Measurements from ENCODE around the gene SMARCA1.

Gene SMARCA1

GRCh38 chrX:129531132-129531531 lies 7.8 kb upstream of the SMARCA1 start:
- DNase-seq (ENCODE audit: low read depth, low spot score), result peak; percentile 35

DNA sequence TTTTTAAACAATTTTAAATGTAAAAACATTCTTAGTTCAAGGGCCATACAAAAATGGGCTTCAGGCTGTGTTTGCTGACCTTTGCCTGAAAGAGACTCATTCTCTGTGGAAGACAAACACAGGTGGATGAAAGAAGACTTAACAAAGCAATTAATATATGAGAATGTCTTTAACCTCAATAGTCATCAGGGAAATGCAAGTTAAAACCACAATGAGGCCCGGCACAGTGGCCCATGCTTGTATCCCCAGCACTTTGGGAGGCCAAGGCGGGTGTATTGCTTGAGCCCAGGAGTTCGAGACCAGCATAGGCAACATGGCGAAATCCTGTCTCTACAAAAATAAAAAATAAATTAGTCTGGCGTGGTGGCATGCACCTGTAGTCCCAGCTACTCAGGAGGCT lies 7.1 kb upstream of the SMARCA1 start:
- no peak for DNase-seq (ENCODE audit: low read depth, low spot score)

DNA sequence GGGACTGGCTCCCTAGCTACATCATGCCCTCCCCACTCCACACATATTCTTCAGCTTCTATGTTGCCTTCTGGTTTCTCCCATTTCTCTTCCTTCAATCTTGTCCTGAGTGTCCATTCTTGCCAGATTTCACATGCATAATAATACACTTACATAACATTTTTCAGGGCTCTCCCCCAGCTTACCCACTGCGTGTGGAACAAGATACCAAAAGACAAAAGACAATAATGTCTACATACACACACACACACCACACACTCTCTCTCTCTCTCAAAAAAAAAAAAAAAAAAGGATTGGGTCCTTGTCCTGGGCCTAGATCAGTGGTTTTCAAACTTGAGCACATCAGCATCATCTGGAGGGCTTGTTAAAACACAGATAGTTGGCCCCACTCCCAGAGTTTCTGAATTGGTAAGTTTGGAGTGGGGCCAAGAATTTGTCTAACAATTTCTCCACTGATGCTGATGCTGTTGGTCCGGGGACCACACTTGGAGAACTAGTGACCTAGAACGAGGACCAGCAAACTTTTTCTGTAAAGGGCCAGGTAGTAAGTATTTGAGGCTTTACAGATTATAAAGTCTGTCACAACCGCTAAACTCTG lies 6.5 kb upstream of the SMARCA1 start:
- no peak for DNase-seq (ENCODE audit: low read depth, low spot score)

DNA sequence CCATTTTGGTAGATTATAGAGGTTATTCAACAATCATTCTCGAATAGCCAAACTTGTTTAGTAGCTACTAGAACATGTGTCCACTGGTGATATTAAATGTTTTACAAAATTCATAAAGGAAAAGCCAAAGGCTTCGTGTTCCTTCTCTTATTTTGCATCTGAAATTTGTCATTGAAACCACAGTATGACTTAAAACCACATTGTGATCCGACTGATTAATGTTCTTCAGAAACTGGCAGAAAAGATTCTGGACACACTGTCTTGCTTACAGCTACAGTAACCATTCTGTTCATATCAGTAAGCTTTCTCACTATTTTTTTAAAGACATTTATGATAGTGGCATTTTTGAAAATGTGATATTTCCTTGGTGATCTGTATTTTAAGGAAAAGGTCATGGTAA lies 2.6 kb upstream of the SMARCA1 start:
- no peak for DNase-seq (ENCODE audit: low read depth, low spot score)

GRCh38 chrX:129525162-129525561 lies 1.9 kb upstream of the SMARCA1 start:
- no peak for DNase-seq (ENCODE audit: low read depth, low spot score)

DNA sequence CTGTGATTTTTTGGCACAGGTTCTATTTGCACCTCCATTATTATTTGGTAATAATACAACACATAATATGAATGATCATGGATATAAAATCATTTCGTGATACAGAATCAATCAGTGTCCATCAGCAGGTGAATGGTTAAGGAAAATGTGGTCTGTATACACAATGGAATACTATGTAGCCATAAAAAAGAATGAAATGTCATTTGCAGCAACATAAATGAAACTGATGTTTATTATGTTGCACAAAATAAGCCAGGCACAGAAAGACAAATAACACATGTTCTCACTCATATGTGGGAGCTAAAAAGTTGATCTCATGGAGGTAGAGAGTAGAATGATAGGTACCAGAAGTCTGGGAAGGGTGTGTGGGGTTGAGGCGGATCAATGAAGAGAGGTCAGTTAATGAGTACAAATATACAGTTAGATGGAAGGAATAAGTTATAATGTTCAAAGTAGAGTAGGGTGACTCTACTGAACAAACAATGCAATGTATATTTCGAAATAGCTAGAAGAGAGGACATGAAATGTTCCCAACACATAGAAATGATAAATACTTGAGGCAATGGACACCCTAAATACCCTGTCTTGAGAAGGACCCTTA lies 1.1 kb upstream of the SMARCA1 start:
- DNase-seq (ENCODE audit: low read depth, low spot score), result no peak

GRCh38 chrX:129522184-129523078 lies 859 bp downstream of the SMARCA1 start:
- DNase-seq (ENCODE audit: low read depth, low spot score), result peak; percentile 53

DNA sequence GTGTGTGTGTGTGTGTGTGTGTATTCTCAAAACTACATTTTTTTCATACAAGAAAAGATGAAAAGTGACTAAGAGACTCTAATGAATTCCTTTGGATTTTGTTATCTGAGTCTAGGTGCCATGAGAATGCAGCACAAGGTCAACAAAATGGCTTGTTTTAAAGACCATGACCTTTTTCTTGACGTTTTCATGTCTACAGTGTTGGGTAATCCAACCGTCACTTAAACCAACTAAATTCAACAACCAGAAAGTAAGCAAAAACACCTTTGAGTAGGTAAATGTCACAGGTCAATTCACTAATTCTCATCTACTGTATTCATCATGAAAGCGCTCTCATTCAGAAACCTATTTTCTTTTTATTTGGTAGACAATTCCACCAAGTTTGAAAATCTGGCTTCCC lies 3.1 kb downstream of the SMARCA1 start:
- DNase-seq (ENCODE audit: low read depth, low spot score), result no peak

- DNase-seq (ENCODE audit: low read depth, low spot score), result no peak
Measured at GRCh38 chrX:129516402-129516801, 6.9 kb downstream of the SMARCA1 start.

DNA sequence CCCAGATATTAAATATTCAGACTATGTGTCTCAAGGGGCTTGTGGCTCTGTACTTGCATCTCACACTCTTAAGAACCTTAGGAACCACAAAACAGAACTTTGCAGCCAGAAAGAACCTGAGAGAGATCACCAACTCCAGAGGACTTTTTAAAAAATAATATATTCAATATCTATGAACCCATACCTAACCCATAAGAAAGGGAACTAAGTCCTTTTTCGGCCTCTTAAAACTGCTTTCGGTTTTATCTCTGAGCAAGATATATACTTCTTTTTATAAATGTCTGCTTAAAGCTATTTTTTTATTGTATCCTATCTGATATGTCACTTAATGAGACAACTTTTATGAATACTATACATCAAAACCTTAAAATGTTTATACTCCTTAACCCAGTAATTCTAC lies 10.9 kb downstream of the SMARCA1 start:
- no peak for DNase-seq (ENCODE audit: low read depth, low spot score)

GRCh38 chrX:129511689-129512088 lies 11.6 kb downstream of the SMARCA1 start:
- no peak for DNase-seq (ENCODE audit: low read depth, low spot score)

- DNase-seq (ENCODE audit: low read depth, low spot score), result no peak
Measured at GRCh38 chrX:129510331-129510730, 13.0 kb downstream of the SMARCA1 start.

DNA sequence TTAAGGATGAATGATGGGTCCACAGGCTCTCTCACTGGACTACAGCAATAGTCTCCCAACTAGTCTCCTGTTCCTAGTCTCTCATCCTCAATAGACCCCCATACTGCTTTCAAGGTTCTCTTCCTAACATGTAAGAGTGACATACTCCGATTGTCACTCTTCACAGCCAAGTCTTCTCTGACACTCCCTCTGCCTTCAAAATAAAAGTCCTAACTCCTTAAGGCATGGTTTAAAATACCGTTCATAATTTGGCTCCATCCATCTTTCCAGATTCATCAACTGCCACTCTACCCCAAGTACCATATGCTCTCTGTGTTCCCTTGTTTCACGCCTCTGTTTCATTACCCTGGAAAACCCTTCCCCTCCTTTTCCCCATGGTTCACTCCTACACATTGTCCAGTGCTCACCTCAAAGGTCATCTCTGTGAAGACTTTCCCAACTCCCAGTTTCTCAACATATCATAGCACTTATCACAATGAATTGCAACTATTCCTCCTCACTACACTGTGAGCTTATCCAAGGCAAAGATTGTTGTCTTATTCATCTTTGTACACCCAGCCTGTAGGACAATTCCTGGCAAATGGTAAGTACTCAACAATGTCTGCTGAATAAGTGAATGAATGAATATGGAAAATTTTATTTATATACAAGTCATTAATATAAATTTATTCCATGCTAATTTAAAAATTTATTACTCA lies 26.0 kb downstream of the SMARCA1 start:
- no peak for DNase-seq (ENCODE audit: low read depth, low spot score)

GRCh38 chrX:129496625-129497024 lies 26.7 kb downstream of the SMARCA1 start:
- no peak for DNase-seq (ENCODE audit: low read depth, low spot score)

DNA sequence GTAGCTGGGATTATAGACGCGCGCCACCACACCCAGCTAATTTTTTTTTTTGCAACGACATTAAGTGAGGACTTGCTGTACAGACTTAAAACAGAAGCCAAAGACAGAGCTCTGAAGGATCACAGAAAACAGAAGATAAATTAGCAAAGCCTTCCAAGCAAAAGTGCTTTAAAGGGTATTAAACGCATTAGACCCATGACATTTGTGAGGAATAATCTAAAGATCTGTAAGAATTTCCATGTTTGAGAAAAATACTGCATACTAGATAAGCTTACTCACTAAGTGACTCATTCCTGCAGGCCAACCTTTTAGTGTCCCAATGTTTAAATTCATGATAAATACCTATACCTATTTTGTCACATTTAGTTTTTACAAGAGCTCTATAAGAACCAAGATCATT lies 27.4 kb downstream of the SMARCA1 start:
- no peak for DNase-seq (ENCODE audit: low read depth, low spot score)

DNA sequence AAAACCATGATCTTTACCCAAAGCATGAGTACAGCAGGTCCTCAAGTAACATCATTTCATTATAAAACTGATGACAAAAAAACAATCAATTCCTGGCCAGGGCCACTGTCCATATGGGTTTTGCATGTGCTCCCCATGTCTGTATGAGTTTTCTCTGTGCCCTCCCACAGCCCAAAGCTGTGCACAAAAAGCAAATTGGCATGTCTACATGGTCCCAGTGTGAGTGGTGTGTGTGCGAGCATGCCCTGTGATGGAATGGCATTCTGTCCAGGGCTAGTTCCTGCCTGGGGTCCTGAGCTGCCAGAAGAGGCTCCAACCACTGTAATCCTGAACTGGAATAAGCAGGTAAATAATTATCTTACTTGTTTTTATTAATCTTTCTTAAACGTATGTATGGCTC lies 28.4 kb downstream of the SMARCA1 start:
- no peak for DNase-seq (ENCODE audit: low read depth, low spot score)

DNA sequence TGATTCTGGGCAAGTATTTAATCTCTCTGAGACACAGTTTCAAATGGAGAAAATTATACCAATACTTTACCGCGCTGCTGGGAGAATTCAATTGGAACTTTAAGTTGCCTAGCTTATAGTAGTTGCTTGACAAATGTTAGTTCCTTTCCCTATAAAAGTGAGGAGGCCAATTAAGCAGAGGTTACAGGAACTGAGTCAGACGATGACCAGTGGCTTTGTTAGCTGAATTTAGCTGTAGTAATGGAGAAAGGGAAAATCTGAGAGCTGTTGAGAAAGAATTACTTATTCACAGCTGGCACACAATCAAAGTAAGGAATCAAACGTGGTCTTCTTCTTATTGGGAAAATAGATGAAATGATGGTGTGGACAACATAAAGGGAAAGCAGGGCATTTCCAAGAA lies 29.6 kb downstream of the SMARCA1 start:
- no peak for DNase-seq (ENCODE audit: low read depth, low spot score)

- DNase-seq (ENCODE audit: low read depth, low spot score), result no peak
Measured at GRCh38 chrX:129490330-129490729, 33.0 kb downstream of the SMARCA1 start.

- no peak for DNase-seq (ENCODE audit: low read depth, low spot score)
Measured at GRCh38 chrX:129488359-129488758, 34.9 kb downstream of the SMARCA1 start.

DNA sequence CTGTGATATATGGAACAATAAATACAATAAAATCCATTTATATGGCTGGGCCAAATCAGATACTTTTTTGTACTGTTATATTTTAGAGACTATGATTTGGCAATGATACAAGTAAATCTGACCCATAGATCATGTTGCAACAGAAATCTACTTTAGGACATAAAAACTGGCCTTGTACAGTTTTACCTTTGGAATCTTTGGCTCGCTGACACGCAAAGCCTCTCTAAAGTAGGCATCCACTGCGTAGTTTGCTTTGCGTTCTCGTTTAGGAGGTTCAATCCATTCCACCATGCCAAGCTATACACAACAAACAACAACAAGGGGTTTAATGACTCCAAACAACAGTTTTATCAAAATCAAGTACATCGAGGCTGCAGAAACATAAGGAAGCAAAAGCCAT lies 42.4 kb downstream of the SMARCA1 start:
- DNase-seq (ENCODE audit: low read depth, low spot score), result no peak

GRCh38 chrX:129478516-129478915 lies 44.8 kb downstream of the SMARCA1 start:
- DNase-seq (ENCODE audit: low read depth, low spot score), result no peak

DNA sequence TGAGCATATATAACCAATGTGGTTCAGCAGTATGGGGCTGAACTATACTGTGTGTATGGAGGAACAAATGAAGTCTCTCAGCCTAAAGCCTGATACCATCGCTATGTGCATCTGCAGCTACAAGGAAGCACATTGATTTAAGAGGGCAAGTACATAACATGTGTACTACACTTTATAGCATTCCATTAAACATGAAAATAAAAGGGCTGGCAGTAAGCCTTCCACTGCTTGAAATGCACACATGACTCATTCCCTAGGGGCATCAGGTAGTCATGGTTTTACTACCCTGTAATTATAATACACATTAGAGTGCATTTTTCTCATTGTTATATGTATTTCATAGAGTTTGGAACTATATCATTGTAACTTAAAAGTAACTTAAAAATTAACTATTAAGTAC lies 51.2 kb downstream of the SMARCA1 start:
- DNase-seq (ENCODE audit: low read depth, low spot score), result no peak
